Stimulated activated naive B cell treated with anti-CD40 and anti-IgM and Interleukin-4, amounts not matched to agents 10 μg/mL and 1 μg/mL and 100 μg/mL, for 72 hours (primary cell): ENCODE data around the gene DCLK2.
"Not testable (repeated sequence)": the region's sequence is repeated elsewhere in the genome, so short reads cannot be mapped to it uniquely, and the experiment has no call there.

Source experiments
- ATAC-seq, 2 donors: fragments of 150-1000 bp; cut with Tn5 transposase; replicated peaks; 2 replicates each; pipeline ENCODE4 v1.10.0; 2021; ENCODE audit warnings: moderate library complexity in 1 of 2
- DNase-seq: peaks from one replicate; pipeline ENCODE4 v3.0.0; 2021
- H3K27ac Mint-ChIP-seq: one replicate; pipeline ENCODE4 v1.8.0; 2022; ENCODE audit warnings: mild to moderate bottlenecking, mixed read lengths
- H3K27me3 Mint-ChIP-seq, 2 donors: one replicate each; pipeline ENCODE4 v1.8.0; 2022; ENCODE audit warnings: mixed read lengths in 2 of 2
- H3K36me3 Mint-ChIP-seq, 2 donors: one replicate each; pipeline ENCODE4 v1.8.0; 2022; ENCODE audit warnings: mixed read lengths in 2 of 2, mild to moderate bottlenecking in 1 of 2
- H3K4me1 Mint-ChIP-seq, 2 donors: one replicate each; pipeline ENCODE4 v1.8.0; 2022; ENCODE audit warnings: mixed read lengths in 2 of 2, mild to moderate bottlenecking in 1 of 2
- H3K4me3 Mint-ChIP-seq, 2 donors: one replicate each; pipeline ENCODE4 v1.8.0; 2022; ENCODE audit warnings: mild to moderate bottlenecking in 2 of 2, mixed read lengths in 2 of 2, moderate library complexity in 1 of 2
- H3K9me3 Mint-ChIP-seq, 2 donors: one replicate each; pipeline ENCODE4 v1.8.0; 2022; ENCODE audit warnings: mixed read lengths in 2 of 2, mild to moderate bottlenecking in 1 of 2

The DCLK2 gene

GRCh38 chr4:150160473-150160872 is 82.2 kb downstream of the DCLK2 start:
- H3K36me3 Mint-ChIP-seq, result peaks cover 0 to 4% of the 10 kb centered on the region in 2 donors
- no peaks in the 10 kb centered on the region for H3K27me3 Mint-ChIP-seq
- ATAC-seq (no peak), DNase-seq (no peak)
- H3K9me3 Mint-ChIP-seq, result peaks cover 0 to under 1% of the 10 kb centered on the region in 2 donors
- H3K4me3 Mint-ChIP-seq, result no peak overlapping the region
- H3K27ac Mint-ChIP-seq, result no peak overlapping the region
- H3K4me1 Mint-ChIP-seq, result peaks cover 5 to 6% of the 10 kb centered on the region in 2 donors

- H3K27ac Mint-ChIP-seq, result no peak overlapping the region
- ATAC-seq (no peak), DNase-seq (no peak)
- peaks cover 0 to 6% of the 10 kb centered on the region in 2 donors for H3K36me3 Mint-ChIP-seq
- H3K4me3 Mint-ChIP-seq, result no peak overlapping the region
- peaks cover 6% of the 10 kb centered on the region in 2 donors for H3K4me1 Mint-ChIP-seq
- peaks cover 0 to 4% of the 10 kb centered on the region in 2 donors for H3K9me3 Mint-ChIP-seq
- no peaks in the 10 kb centered on the region for H3K27me3 Mint-ChIP-seq
These were observed 82.9 kb downstream of the DCLK2 start for GRCh38 chr4:150161109-150161508.

- not testable (repeated sequence) for H3K27me3 Mint-ChIP-seq, DNase-seq, H3K27ac Mint-ChIP-seq, H3K36me3 Mint-ChIP-seq, H3K4me3 Mint-ChIP-seq, H3K9me3 Mint-ChIP-seq, H3K4me1 Mint-ChIP-seq, ATAC-seq
These were observed 83.8 kb downstream of the DCLK2 start for GRCh38 chr4:150162020-150162419.

- Mint-ChIP-seq H3K27me3 (no peaks in the 10 kb centered on the region), H3K36me3 (peaks cover 0 to 6% of the 10 kb centered on the region in 2 donors), H3K27ac (no peak overlapping the region), H3K4me3 (no peak overlapping the region), H3K4me1 (peaks cover 6% of the 10 kb centered on the region in 2 donors), H3K9me3 (peaks cover 0 to 4% of the 10 kb centered on the region in 2 donors)
- no peak for ATAC-seq
- DNase-seq, result no peak
These were observed 85.8 kb downstream of the DCLK2 start for GRCh38 chr4:150164055-150164454.

GRCh38 chr4:150164956-150165629 is 86.8 kb downstream of the DCLK2 start:
- Mint-ChIP-seq H3K27me3 (no peaks in the 10 kb centered on the region), H3K36me3 (peaks cover 0 to 6% of the 10 kb centered on the region in 2 donors), H3K4me1 (peaks cover 6% of the 10 kb centered on the region in 2 donors), H3K9me3 (peaks cover 0 to 4% of the 10 kb centered on the region in 2 donors), H3K27ac (no peak overlapping the region), H3K4me3 (no peak overlapping the region)
- ATAC-seq (no peak), DNase-seq (no peak)

GRCh38 chr4:150167054-150167453 is 88.8 kb downstream of the DCLK2 start:
- no peaks in the 10 kb centered on the region for H3K27me3 Mint-ChIP-seq
- H3K27ac Mint-ChIP-seq, result no peak overlapping the region
- no peak overlapping the region for H3K4me3 Mint-ChIP-seq
- peaks cover 6% of the 10 kb centered on the region in 2 donors for H3K4me1 Mint-ChIP-seq
- peaks cover 0 to 6% of the 10 kb centered on the region in 2 donors for H3K36me3 Mint-ChIP-seq
- DNase-seq (no peak), ATAC-seq (no peak)
- peaks cover 0 to 4% of the 10 kb centered on the region in 2 donors for H3K9me3 Mint-ChIP-seq

GRCh38 chr4:150173432-150173861 is 95.2 kb downstream of the DCLK2 start:
- no peak overlapping the region for H3K27ac Mint-ChIP-seq

GRCh38 chr4:150173982-150174398 is 95.7 kb downstream of the DCLK2 start:
- H3K9me3 Mint-ChIP-seq, result no peaks in the 10 kb centered on the region
- no peak for DNase-seq
- no peaks in the 10 kb centered on the region for H3K36me3 Mint-ChIP-seq
- no peak overlapping the region for H3K4me3 Mint-ChIP-seq
- peaks cover 0 to 7% of the 10 kb centered on the region in 2 donors for H3K4me1 Mint-ChIP-seq
- no peaks in the 10 kb centered on the region for H3K27me3 Mint-ChIP-seq
- H3K27ac Mint-ChIP-seq, result no peak overlapping the region
- no peak for ATAC-seq

More at GRCh38 chr4:150173432-150173861, 95.2 kb downstream of the DCLK2 start:
- no peak for ATAC-seq
- H3K27me3 Mint-ChIP-seq, result no peaks in the 10 kb centered on the region
- H3K36me3 Mint-ChIP-seq, result no peaks in the 10 kb centered on the region
- no peak overlapping the region for H3K4me3 Mint-ChIP-seq
- peaks cover 0 to 7% of the 10 kb centered on the region in 2 donors for H3K4me1 Mint-ChIP-seq
- H3K9me3 Mint-ChIP-seq, result no peaks in the 10 kb centered on the region
- DNase-seq, result no peak

- no peak for DNase-seq
- H3K9me3 Mint-ChIP-seq, result no peaks in the 10 kb centered on the region
- H3K27ac Mint-ChIP-seq, result no peak overlapping the region
These were observed 98.3 kb downstream of the DCLK2 start for GRCh38 chr4:150176547-150176946.

GRCh38 chr4:150178161-150178560 is 99.9 kb downstream of the DCLK2 start:
- H3K9me3 Mint-ChIP-seq, result no peaks in the 10 kb centered on the region
- no peak for DNase-seq
- H3K27me3 Mint-ChIP-seq, result no peaks in the 10 kb centered on the region

More at GRCh38 chr4:150176547-150176946, 98.3 kb downstream of the DCLK2 start:
- peaks cover 0 to 7% of the 10 kb centered on the region in 2 donors for H3K4me1 Mint-ChIP-seq
- ATAC-seq, result no peak
- H3K4me3 Mint-ChIP-seq, result no peak overlapping the region
- no peaks in the 10 kb centered on the region for H3K27me3 Mint-ChIP-seq
- H3K36me3 Mint-ChIP-seq, result no peaks in the 10 kb centered on the region

GRCh38 chr4:150181536-150181935 is 103.3 kb downstream of the DCLK2 start:
- Mint-ChIP-seq H3K4me1 (peaks cover 0 to 3% of the 10 kb centered on the region in 2 donors), H3K4me3 (no peak overlapping the region), H3K36me3 (peaks cover 0 to 6% of the 10 kb centered on the region in 2 donors), H3K27ac (no peak overlapping the region), H3K9me3 (peaks cover 0 to 5% of the 10 kb centered on the region in 2 donors), H3K27me3 (no peaks in the 10 kb centered on the region)
- no peak for ATAC-seq
- no peak for DNase-seq

More at GRCh38 chr4:150178161-150178560, 99.9 kb downstream of the DCLK2 start:
- ATAC-seq, result no peak
- Mint-ChIP-seq H3K4me1 (peaks cover 0 to 7% of the 10 kb centered on the region in 2 donors), H3K36me3 (no peaks in the 10 kb centered on the region), H3K4me3 (no peak overlapping the region), H3K27ac (no peak overlapping the region)

- no peak for DNase-seq
- ATAC-seq, result no peak
- Mint-ChIP-seq H3K9me3 (peaks cover 0 to 5% of the 10 kb centered on the region in 2 donors), H3K27me3 (no peaks in the 10 kb centered on the region), H3K4me1 (peaks cover 0 to under 1% of the 10 kb centered on the region in 2 donors), H3K4me3 (no peak overlapping the region), H3K36me3 (peaks cover 0 to 6% of the 10 kb centered on the region in 2 donors), H3K27ac (no peak overlapping the region)
These were observed 104.5 kb downstream of the DCLK2 start for GRCh38 chr4:150182794-150183193.

- not testable (repeated sequence) for H3K27me3 Mint-ChIP-seq, H3K27ac Mint-ChIP-seq, DNase-seq, ATAC-seq, H3K4me1 Mint-ChIP-seq, H3K36me3 Mint-ChIP-seq, H3K9me3 Mint-ChIP-seq, H3K4me3 Mint-ChIP-seq
These were observed 106.8 kb downstream of the DCLK2 start for GRCh38 chr4:150185033-150185432.

- Mint-ChIP-seq H3K4me3 (no peak overlapping the region), H3K27me3 (no peaks in the 10 kb centered on the region), H3K27ac (no peak overlapping the region), H3K4me1 (no peaks in the 10 kb centered on the region), H3K9me3 (no peaks in the 10 kb centered on the region), H3K36me3 (peaks cover 0 to 2% of the 10 kb centered on the region in 2 donors)
- ATAC-seq (no peak), DNase-seq (no peak)
These were observed 114.7 kb downstream of the DCLK2 start for GRCh38 chr4:150192986-150193385.

- not testable (repeated sequence) for H3K27me3 Mint-ChIP-seq, H3K36me3 Mint-ChIP-seq
These were observed 119.0 kb downstream of the DCLK2 start for GRCh38 chr4:150197256-150197655.

More at GRCh38 chr4:150197256-150197655, 119.0 kb downstream of the DCLK2 start:
- DNase-seq, H3K4me1 Mint-ChIP-seq, H3K9me3 Mint-ChIP-seq, ATAC-seq, H3K4me3 Mint-ChIP-seq: not testable (repeated sequence)
- H3K27ac Mint-ChIP-seq, result peak overlapping the region; percentile 53
